GM23338 (cell line): Measurements from ENCODE around the gene SF3A1. TPM values are rescaled to one million over a fixed set of nuclear protein-coding genes. Genes with fewer than 3 reads are reported as not detected.
A peak's percentile ranks its signal among the peaks of the same experiment; 100 is the strongest.

ENCODE experiments used
- ATAC-seq: fragments of 200-7000 bp; cut with Tn5 transposase; 3 replicates; pipeline ENCODE4 v1.9.1; 2020
- DNase-seq: peaks from one replicate; pipeline ENCODE4 v3.0.0-alpha.2; 2015; ENCODE audit warnings: low spot score
- H2AFZ ChIP-seq: fragments of 200-600 bp; sonication (generic); 2 replicates; pipeline ENCODE4 v1.8.0; 2016; ENCODE audit warnings: antibody characterized with exemption, mild to moderate bottlenecking, moderate library complexity
- H3F3A ChIP-seq: fragments of 200-600 bp; sonication (generic); replicated peaks from 2 replicates; pipeline ENCODE4 v1.8.0; 2017; ENCODE audit warnings: antibody characterized with exemption, mixed run types, low read depth
- H3K27ac ChIP-seq: fragments of 200-600 bp; sonication (generic); 2 replicates; pipeline ENCODE4 v1.6.1; 2016; ENCODE audit warnings: low read depth
- H3K27me3 ChIP-seq: fragments of 200-600 bp; sonication (generic); 2 replicates; pipeline ENCODE4 v1.8.0; 2016; ENCODE audit warnings: mild to moderate bottlenecking, mixed run types, moderate library complexity; ENCODE audit not compliant: insufficient read depth
- H3K36me3 ChIP-seq: fragments of 200-600 bp; sonication (generic); 2 replicates; pipeline ENCODE4 v1.8.0; 2016; ENCODE audit warnings: mild to moderate bottlenecking; ENCODE audit not compliant: insufficient read depth
- H3K4me1 ChIP-seq: fragments of 200-600 bp; sonication (generic); 2 replicates; pipeline ENCODE4 v1.8.0; 2016; ENCODE audit warnings: mild to moderate bottlenecking, moderate library complexity; ENCODE audit not compliant: insufficient read depth
- H3K4me2 ChIP-seq: fragments of 200-600 bp; sonication (generic); 2 replicates; pipeline ENCODE4 v1.7.1; 2017; ENCODE audit warnings: mixed run types
- H3K4me3 ChIP-seq: fragments of 200-600 bp; sonication (generic); 2 replicates; pipeline ENCODE4 v1.6.1; 2016; ENCODE audit warnings: mixed run types
- H3K79me2 ChIP-seq: fragments of 200-600 bp; sonication (generic); replicated peaks from 2 replicates; pipeline ENCODE4 v1.8.0; 2017; ENCODE audit warnings: mild to moderate bottlenecking; ENCODE audit not compliant: insufficient read depth
- H3K9me2 ChIP-seq: fragments of 200-600 bp; sonication (generic); 2 replicates; pipeline ENCODE4 v1.8.0; 2017; ENCODE audit not compliant: insufficient read depth
- H4K20me1 ChIP-seq: fragments of 200-600 bp; sonication (generic); replicated peaks from 2 replicates; pipeline ENCODE4 v1.8.0; 2017; ENCODE audit warnings: mild to moderate bottlenecking; ENCODE audit not compliant: insufficient read depth
- H3K27ac Mint-ChIP-seq: 2 replicates; pipeline ENCODE4 v1.8.0; 2020; ENCODE audit warnings: inconsistent platforms, mild to moderate bottlenecking, moderate library complexity, mixed read lengths
- H3K27me3 Mint-ChIP-seq: 3 replicates; pipeline ENCODE4 v1.8.0; 2022; ENCODE audit warnings: low read depth, mild to moderate bottlenecking, moderate library complexity, mixed read lengths, inconsistent platforms; ENCODE audit not compliant: insufficient read depth, poor library complexity
- H3K36me3 Mint-ChIP-seq: 3 replicates; pipeline ENCODE4 v1.8.0; 2021; ENCODE audit warnings: low read depth, mild to moderate bottlenecking, inconsistent platforms, moderate library complexity, mixed read lengths
- H3K4me1 Mint-ChIP-seq: 3 replicates; pipeline ENCODE4 v1.8.0; 2020; ENCODE audit warnings: mild to moderate bottlenecking, inconsistent platforms, mixed read lengths
- H3K4me3 Mint-ChIP-seq: 3 replicates; pipeline ENCODE4 v1.8.0; 2021; ENCODE audit warnings: moderate library complexity, mild to moderate bottlenecking, inconsistent platforms, mixed read lengths
- H3K9me3 Mint-ChIP-seq: 3 replicates; pipeline ENCODE4 v1.8.0; 2020; ENCODE audit warnings: moderate library complexity, mild to moderate bottlenecking, inconsistent platforms, mixed read lengths
- ETS1 ChIP-seq: IDR thresholded peaks from 2 replicates; pipeline ENCODE4 v1.6.1; 2016; ENCODE audit warnings: antibody characterized with exemption
- REST ChIP-seq: IDR thresholded peaks from one replicate; pipeline ENCODE4 v1.6.1; 2018; ENCODE audit warnings: antibody characterized with exemption; ENCODE audit not compliant: unreplicated experiment
- STAT1 ChIP-seq: IDR thresholded peaks from one replicate; pipeline ENCODE4 v1.6.1; 2016; ENCODE audit warnings: antibody characterized with exemption; ENCODE audit not compliant: unreplicated experiment
- ZNF114 ChIP-seq: fragments of 250-450 bp; sonication (Bioruptor Pico); IDR thresholded peaks from 2 replicates; pipeline ENCODE4 v1.5.0; 2020; ENCODE audit warnings: mild to moderate bottlenecking, moderate library complexity
- polyA plus RNA-seq: library from polyadenylated mRNA; unstranded; fragments of >200 nt; fragmentation: Nextera tagmentation; extraction: Ambion mirVana; gene quantifications from 2 replicates; pipeline ENCODE4 v1.2.1, GENCODE V29; 2016
- total RNA-seq: library from RNA; depleted of rRNA; stranded (reverse); fragments of >200 nt; shearing (Covaris generic); gene quantifications from 2 replicates; pipeline ENCODE4 v1.2.3, GENCODE V29; 2014

SF3A1 gene
- total and polyA plus RNA-seq, 2 experiments from 2014 or later = 107 to 108 TPM

GRCh38 chr22:30314915-30315314, 41.8 kb downstream of the SF3A1 start:
- peaks cover 11% of the 10 kb centered on the region for H3K4me1 Mint-ChIP-seq
- Histone ChIP-seq H3K9me2 (no peaks in the 10 kb centered on the region), H3K27me3 (no peaks in the 10 kb centered on the region), H3K4me2 (no peak overlapping the region), H4K20me1 (peaks cover 3% of the 10 kb centered on the region; the same call in 1 of the 2 replicates), H3K4me1 (peaks cover 4% of the 10 kb centered on the region; the same call in 1 of the 2 replicates), H3K79me2 (no peaks in the 10 kb centered on the region), H3F3A (no peaks in the 10 kb centered on the region), H3K36me3 (no peaks in the 10 kb centered on the region), H3K4me3 (no peak overlapping the region), H2AFZ (no peak overlapping the region), H3K27ac (no peak overlapping the region)
- no peaks in the 10 kb centered on the region for H3K9me3 Mint-ChIP-seq
- no peak for ATAC-seq
- TF ChIP-seq ETS1 (no peak), ZNF114 (CRISPR knock-in tag) (no peak)
- no peaks in the 10 kb centered on the region for H3K36me3 Mint-ChIP-seq
- DNase-seq = no peak
- peak overlapping the region; percentile 61 for H3K27ac Mint-ChIP-seq
- no peak overlapping the region for H3K4me3 Mint-ChIP-seq
- peaks cover 3% of the 10 kb centered on the region for H3K27me3 Mint-ChIP-seq

GRCh38 chr22:30313527-30314363, 42.9 kb downstream of the SF3A1 start:
- Mint-ChIP-seq H3K36me3 (no peaks in the 10 kb centered on the region), H3K27ac (no peak overlapping the region), H3K9me3 (no peaks in the 10 kb centered on the region), H3K4me3 (no peak overlapping the region), H3K4me1 (peaks cover 11% of the 10 kb centered on the region), H3K27me3 (peaks cover 3% of the 10 kb centered on the region)
- Histone ChIP-seq H3K4me2 (no peak overlapping the region), H3K4me3 (no peak overlapping the region), H3F3A (no peaks in the 10 kb centered on the region), H3K79me2 (no peaks in the 10 kb centered on the region), H3K27me3 (no peaks in the 10 kb centered on the region), H3K27ac (no peak overlapping the region), H3K9me2 (no peaks in the 10 kb centered on the region), H3K36me3 (no peaks in the 10 kb centered on the region), H3K4me1 (peaks cover 4% of the 10 kb centered on the region; the same call in 1 of the 2 replicates), H4K20me1 (peaks cover 3% of the 10 kb centered on the region; the same call in 1 of the 2 replicates), H2AFZ (no peak overlapping the region)
- DNase-seq = no peak
- no peak for TF ChIP-seq STAT1
- no peak for TF ChIP-seq REST
- no peak for ATAC-seq
